Measurements from ENCODE around the gene ARRDC1.

ARRDC1 gene

DNA sequence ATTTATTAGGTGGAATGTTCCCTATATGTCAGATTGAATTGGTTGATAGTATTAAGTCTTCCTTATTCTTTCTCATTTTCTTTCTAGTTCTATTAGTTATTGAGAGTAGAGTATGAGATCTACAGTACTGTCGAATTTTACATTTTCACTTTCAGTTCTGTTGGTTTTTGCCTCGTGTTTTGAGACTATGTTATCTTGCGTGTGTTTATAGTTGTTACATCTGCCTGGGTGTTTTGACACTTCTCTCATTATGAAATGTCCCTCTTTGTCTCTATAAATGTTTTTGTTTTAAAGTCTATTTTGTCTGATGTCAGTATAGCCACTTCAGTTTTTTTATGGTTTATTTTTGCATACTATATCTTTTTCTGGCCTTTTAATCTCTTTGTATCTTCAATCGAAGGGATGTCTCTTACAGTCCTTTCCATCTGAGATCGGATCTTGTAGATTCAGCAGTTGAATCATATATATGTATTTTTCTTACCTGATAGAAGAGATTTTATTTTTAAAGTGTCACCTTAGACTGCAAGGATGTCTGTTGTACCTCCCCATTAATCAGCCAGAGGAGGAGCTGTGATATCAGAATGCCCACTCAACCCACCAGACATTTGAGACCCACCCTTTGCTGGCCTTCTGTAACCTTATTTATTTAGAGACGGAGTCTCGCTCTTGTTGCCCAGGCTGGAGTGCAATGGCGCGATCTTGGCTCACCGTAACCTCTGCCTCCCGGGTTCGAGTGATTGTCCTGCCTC, 34.0 kb downstream of the ARRDC1 start:
- no peak for DNase-seq (ENCODE audit: low spot score)

DNA sequence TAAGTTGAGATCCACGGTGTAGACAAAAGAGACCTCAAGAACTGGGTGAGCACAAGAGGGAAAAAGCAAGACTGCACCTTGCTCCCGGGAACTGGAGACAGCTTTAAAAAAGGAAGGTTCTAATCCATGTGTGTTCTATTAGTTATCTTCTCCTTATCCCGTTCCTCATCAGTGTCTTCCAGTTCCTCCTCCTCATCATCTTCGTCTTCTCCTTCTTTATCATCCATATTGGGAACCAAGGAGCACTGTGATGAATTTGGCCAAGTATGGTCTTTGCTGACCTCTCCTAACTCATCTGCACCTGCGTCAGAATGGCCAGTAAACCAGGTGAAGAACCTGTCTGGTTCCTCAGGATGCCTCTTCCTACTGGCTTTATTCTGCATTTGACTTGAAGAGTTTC, 35.4 kb downstream of the ARRDC1 start:
- no peak for DNase-seq (ENCODE audit: low spot score)

DNA sequence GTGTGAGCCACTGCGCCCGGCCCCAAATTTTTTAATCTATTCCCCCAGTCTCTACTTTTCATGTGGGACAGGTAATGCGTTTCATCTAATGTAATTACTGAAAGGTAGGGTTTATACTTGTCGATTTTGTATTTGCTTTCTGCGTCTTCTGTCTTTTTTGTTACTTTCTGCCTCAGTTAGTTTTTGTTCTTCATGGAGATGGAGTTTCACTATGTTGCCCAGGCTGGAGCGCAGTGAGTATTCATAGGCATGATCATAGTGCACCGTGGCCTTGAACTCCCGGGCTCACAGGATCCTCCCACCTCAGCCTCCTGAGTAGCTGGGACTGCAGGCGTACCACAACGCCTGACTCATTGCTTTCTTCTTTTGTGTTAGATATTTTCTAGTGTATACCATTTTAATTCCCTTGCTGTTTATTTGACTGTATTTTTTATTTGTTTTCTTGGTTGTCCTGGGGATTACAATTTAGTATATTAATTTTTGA, 36.7 kb downstream of the ARRDC1 start:
- no peak for DNase-seq (ENCODE audit: low spot score)

DNA sequence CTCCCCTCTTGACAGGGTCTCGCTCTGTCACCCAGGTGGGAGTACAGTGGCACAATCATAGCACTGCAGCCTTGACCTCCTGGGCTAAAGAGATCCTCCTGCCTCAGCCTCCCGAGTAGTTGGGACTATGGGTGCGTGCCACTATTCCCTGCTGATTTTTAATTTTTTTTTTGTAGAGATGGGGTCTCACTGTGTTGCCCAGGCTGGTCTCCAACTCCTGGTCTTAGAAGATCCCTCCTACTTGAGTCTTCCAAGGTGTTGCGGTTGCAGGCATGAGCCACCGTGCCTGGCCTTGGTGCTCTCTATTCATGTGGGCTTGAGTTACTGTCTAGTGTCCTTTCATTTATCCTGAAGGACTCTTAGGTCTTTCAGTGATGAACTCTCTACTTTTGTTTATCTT, 37.4 kb downstream of the ARRDC1 start:
- no peak for DNase-seq (ENCODE audit: low spot score)

DNA sequence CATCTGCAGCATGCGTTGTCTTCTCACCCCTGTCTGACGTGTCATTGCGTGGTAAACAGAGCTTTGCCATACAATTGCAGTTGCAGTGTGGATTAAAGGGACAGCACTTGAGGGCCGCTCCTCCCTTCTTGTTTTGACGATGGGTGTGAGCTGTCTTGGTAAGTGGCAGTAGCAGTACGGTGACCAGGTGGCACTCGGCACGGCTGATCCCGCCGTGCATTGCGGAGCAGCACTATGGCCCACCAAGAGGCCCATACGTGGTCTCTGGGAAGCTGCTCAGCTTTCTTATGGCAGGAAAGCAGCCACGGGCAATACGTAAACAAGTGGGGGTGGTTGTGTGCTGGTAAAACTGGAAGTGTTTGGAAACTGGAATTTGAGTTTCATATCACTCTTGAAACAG, 38.4 kb downstream of the ARRDC1 start:
- no peak for DNase-seq (ENCODE audit: low spot score)

DNA sequence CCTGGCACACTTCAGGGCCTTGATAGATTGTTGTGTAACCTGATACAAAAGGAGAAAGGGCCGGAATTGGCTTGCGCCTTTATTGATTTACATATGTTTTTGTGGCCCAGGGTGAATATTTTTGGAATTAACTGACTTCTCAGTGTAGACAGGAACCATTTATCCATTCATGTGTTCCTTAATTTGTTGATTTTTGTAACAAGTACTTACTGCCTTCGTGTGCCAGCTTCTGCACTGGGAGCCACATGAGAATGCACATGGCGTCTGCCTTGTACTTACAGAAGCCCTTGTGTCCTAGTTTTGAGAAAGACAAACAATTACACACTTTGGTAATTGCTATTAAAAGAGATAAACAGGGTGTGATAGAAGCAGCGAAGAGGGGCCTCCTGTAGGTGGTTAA, 39.7 kb downstream of the ARRDC1 start:
- no peak for DNase-seq (ENCODE audit: low spot score)

DNA sequence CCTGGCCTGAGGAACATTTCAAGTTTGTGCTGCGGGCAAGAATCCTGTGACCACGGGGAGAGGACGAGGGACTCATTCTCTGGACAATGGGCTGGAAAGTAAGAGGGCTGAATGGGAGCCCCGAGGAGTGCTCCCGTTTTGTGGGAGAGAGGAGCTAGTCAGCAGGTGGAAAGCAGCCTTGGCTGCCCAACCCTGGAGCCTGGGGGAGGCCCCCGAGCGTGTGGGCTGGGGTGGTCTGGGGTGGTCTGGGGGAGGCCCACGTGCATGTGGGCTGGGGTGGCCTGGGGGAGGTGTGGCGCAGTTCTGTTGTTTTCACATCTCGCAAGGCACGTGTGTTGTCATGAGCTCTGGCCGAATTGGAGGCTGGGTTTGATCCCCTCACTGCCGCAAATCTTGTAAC, 40.9 kb downstream of the ARRDC1 start:
- no peak for DNase-seq (ENCODE audit: low spot score)

DNA sequence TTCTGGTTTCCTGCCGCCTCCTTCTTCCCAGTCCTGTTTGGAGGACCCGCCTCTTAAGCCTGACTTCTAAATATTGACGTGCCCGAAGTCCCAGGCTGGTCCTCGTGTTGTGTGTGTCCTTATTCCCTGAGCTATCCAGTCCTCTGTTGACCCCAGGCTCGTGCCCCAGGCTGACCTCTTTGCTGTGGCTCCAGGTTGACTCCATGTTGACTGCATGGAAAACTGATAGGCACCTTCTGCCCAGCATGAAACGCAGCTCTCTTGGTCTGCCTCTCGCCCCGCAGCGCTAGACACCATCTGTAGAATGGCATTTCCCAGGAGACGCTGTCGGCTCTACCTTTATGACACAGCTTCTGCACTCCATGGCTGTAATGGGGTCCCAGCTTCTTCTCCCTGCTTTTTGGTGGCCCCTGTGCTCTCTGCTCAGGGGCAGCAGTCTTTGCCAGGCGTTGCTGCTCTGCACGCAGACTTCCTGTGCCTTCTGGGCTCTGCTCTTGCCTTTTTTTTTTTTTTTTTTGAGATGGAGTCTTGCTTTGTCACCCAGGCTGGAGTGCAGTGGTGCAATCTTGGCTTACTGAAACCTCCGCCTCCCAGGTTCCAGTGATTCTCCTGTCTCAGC, 41.7 kb downstream of the ARRDC1 start:
- DNase-seq (ENCODE audit: low spot score) = no peak

DNA sequence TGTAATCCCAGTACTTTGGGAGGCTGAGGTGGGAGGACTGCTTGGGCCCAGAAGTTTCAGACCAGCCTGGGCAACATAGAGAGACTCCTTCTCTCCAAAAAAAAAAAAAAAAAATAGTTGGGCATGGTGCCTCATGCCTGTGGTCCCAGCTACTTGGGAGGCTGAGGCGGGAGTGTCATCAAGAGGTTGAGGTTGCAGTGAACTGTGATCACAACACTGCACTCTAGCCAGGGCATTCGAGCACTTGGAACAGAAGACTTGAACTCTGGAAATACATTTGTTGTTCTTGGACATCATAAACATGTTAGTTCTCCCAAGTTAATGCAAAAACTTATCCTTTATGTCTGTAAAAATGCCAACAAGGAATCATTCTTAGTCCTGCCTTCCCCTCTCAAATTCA, 42.9 kb downstream of the ARRDC1 start:
- DNase-seq (ENCODE audit: low spot score) = no peak

DNA sequence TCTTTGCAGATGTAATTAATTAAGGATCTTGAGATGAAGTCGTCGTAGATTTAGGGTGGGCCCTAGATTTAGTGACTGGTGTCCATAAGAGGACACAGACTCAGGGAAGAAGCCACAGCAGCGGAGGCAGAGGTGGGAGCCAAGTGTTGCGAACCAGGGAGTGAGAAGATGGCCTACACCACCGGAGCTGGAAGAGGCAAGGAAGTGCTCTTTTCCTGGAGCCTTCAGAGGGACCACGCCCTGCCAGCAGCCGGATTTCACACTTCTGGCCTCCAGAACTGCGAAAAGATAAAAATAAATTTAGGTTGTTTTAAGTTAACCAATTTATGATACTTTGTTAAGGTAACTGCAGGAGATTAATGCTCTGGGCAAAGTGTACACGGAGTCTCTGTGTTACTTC, 44.1 kb downstream of the ARRDC1 start:
- no peak for DNase-seq (ENCODE audit: low spot score)

DNA sequence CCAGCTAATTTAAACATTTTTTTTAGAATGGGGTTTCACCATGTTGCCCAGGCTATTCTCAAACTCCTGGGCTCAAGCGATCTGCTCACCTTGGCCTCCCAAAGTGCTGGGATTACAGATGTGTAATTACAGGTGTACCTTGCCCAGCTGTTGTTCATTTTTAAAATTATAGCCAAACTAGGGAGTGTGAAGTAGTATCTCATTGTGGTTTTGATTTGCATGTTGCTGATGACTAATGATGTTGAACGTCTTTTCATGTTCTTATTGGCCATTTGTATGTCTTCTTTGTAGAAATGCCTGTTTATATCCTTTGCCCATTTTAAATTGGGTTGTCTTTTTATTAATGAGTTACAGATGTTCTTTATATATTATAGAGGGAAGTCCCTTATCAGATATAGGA, 44.8 kb downstream of the ARRDC1 start:
- DNase-seq (ENCODE audit: low spot score) = no peak

DNA sequence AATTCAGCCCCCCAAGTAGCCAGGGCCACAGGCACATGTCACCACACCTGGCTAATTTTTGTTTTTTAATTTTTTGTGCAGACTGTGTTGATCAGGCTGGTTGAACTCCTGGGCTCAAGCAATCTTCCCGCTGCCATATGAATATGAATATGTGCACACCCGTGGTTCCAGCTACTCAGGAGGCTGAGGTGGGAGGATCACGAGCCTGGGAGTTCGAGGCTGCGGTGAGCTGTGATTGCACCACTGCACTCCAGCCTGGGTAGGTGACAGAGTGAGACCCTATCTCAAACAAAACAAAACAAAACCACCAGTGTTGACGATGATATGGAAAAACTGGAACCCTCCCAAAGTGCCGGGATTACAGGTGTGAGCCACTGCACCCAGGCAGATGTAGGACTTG, 45.3 kb downstream of the ARRDC1 start:
- no peak for DNase-seq (ENCODE audit: low spot score)

DNA sequence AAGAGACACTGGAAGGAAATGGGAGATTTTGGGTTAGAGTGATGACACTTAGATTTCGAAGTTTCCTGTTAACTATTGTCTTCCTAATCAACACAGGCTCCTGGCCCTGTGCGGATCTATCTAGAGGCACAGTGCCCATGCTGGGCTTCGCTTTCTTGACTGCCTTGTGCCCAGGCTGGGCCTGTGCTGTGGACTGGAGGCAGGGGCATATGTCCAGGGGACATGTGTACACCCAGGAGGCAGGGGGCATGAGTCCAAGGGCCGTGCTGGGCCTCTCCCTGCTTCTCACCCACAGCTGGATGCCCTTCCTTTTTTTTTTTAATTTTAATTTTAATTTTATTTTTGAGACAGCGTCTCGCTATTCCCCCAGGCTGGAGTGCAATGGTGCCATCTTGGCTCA, 50.9 kb downstream of the ARRDC1 start:
- no peak for DNase-seq (ENCODE audit: low spot score)

DNA sequence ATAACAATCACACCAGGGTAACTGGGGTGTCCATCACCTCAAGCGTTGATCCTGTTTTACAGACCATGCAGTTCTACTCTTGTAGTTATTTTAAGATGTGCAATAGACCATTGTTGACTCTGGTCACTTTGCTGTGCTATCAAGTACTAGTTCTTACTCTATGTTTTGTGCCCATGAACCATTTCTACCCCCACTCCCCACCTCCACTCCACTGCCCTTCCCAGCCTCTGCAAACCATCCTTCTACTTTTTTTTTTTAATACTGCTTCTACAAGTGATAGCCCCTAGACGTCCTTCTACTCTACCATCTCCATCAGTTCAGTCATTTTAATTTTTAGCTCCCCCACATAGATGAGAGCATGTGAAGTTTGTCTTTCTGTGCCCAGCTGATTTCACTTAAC, 52.1 kb downstream of the ARRDC1 start:
- DNase-seq (ENCODE audit: low spot score) = no peak

DNA sequence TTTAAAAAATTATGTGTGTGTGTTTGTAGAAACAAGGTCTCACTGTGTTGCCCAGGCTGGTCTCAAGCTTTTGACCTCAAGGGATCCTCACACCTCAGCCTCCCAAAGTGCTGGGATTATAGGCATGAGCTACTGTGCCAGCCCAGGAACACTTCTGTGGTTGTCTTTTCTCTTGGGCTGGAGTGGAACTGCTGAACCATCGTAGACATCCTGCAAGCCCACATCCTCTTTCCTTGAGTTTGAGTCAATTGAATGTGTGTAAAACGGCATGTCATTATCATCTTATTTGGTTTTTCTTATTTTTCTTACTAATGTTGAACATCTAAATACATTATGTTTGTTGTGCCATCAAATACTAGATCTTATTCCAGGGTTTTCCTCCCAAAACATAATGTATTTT, 53.3 kb downstream of the ARRDC1 start:
- DNase-seq (ENCODE audit: low spot score) = no peak

DNA sequence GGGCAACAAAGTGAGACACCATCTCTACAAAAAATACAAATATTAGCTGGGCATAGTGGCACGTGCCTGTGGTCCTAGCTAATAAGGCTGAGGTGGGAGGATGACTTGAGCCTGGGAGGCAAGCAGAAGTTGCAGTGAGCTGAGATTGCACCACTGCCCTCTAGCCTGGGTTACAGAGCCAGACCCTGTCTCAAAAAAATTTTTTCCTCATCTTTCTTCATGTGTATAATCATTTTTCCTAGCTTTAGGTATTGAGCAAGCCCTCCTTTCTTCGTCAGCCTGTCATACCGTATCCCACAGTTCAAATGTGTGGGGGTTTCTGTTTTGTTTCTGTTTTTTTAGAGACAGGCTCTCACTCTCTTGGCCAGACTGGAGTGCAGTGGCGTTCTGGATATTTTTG, 54.7 kb downstream of the ARRDC1 start:
- DNase-seq (ENCODE audit: low spot score) = no peak

DNA sequence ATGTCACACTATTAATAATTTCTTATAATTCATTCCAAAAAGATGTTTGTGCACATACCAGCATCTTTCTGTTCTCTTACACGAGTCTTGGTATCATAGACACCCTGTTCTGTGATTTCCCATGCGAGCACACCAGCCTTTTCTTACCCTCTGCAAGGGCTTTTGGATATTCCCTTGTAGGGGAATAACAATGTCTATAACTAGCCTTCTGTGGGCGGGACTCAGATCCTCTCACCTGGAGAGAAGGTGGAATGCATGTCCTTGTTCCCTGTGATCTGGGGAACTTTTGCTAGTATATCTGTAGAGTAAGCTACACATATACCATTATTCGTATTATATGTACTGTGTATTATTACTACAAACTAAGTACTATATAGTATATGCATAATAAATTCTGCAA, 58.1 kb downstream of the ARRDC1 start:
- DNase-seq (ENCODE audit: low spot score) = no peak

DNA sequence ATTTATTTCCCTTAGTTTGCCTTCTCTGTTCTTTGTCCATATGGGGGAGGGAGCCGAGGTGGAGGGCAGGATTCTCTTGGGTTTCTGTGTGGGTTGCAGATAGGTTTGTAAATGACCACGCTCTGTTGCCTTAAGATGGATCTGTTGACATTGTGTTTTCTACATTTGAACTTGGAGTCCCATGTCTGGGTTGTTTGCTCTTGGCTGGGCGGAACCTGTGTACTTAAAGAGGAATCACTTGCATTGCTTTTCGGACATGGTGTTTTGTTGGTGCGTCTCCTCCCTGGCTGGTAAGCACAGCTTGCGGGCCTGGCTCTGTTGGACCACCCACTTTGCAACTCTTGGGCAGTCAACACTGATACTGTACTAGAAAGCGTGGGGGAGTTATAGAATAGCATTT, 59.2 kb downstream of the ARRDC1 start:
- DNase-seq (ENCODE audit: low spot score) = no peak

All from GM03348 (cell line).